ENCODE measurements around the gene TTC16. TPM values are rescaled to one million over a fixed set of nuclear protein-coding genes. Genes with fewer than 3 reads are reported as not detected.

Gene TTC16
- total and polyA plus RNA-seq, 2 experiments from 2014 or later, result not detected

DNA sequence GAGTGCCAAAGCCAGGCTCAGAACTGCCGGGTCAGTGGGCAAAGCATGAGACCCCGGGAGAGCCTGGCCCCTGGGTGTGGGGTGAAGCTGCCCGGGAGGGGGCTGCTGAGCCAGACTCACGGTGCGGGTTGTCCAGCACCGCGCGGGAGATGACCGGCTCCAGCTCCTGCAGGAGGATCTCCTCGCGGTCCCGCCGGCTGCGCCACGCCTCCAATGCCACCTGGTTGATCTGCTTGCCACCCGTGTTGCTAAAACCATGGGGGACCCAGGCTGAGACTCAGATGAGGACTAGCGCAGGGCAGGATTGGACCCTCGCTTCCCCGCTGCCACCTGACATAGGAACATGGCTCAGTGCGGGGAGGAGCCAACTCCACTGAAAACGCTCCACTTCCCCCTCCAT is 16.6 kb downstream of the TTC16 start:
- TF ChIP-seq EZH2 (IDR thresholded peaks at IDR 0.05; ENCODE audit: borderline replicate concordance) (no peak), EZH2phosphoT487 (IDR thresholded peaks at IDR 0.05; ENCODE audit: low read depth, severe bottlenecking, unreplicated experiment) (no peak)
- TF ChIP-seq, protein P1, sequence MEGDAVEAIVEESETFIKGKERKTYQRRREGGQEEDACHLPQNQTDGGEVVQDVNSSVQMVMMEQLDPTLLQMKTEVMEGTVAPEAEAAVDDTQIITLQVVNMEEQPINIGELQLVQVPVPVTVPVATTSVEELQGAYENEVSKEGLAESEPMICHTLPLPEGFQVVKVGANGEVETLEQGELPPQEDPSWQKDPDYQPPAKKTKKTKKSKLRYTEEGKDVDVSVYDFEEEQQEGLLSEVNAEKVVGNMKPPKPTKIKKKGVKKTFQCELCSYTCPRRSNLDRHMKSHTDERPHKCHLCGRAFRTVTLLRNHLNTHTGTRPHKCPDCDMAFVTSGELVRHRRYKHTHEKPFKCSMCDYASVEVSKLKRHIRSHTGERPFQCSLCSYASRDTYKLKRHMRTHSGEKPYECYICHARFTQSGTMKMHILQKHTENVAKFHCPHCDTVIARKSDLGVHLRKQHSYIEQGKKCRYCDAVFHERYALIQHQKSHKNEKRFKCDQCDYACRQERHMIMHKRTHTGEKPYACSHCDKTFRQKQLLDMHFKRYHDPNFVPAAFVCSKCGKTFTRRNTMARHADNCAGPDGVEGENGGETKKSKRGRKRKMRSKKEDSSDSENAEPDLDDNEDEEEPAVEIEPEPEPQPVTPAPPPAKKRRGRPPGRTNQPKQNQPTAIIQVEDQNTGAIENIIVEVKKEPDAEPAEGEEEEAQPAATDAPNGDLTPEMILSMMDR (IDR thresholded peaks at IDR 0.05; ENCODE audit: poor library complexity), result no peak
- no peak overlapping the region for H3K4me3 ChIP-seq
- H3K27ac ChIP-seq, result no peak overlapping the region
- H3K9me3 ChIP-seq (ENCODE audit: low read depth), result no peaks in the 10 kb centered on the region
- H3K4me1 ChIP-seq (ENCODE audit: insufficient read depth), result peaks cover 4% of the 10 kb centered on the region
- H3K79me2 ChIP-seq, result peaks cover 5% of the 10 kb centered on the region
- WGBS (ENCODE audit: low lambda C conversion rate, missing lambda C conversion rate), result 98% methylated on average over 21 of the region's 21 CpGs
- no peak for DNase-seq (ENCODE audit: low spot score)
- H3K4me2 ChIP-seq, result no peak overlapping the region
- no peaks in the 10 kb centered on the region for H3K9me2 ChIP-seq (replicated peaks; ENCODE audit: insufficient read depth)
- H4K20me1 ChIP-seq (ENCODE audit: insufficient read depth, poor library complexity, severe bottlenecking), result no peaks in the 10 kb centered on the region
- H2AFZ ChIP-seq, result no peak overlapping the region
- H3K36me3 ChIP-seq (replicated peaks; ENCODE audit: insufficient read depth, low read depth), result no peaks in the 10 kb centered on the region
- no peaks in the 10 kb centered on the region for H3K27me3 ChIP-seq

DNA sequence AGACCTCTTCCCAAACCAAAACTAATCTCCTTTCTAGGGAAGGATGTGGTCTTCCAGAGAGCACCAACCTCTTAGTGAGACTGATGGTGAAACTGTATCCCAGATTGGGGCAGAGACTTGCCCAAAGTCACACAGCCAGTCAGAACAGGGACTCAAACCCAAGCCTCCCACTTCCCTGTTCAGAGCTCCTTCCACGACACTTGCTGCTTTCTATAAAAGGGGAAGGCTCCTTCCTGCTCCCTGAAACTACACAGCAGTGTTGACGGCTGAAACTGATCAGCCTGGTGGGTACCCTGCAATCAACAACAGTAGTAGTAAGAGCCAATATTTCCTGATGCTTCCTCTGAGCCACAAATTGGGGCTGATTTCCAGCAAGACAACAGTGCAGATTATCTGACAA is 17.7 kb downstream of the TTC16 start:
- H3K4me3 ChIP-seq, result no peak overlapping the region
- H3K36me3 ChIP-seq (replicated peaks; ENCODE audit: insufficient read depth, low read depth), result no peaks in the 10 kb centered on the region
- H3K9me2 ChIP-seq (replicated peaks; ENCODE audit: insufficient read depth), result no peaks in the 10 kb centered on the region
- 93% methylated on average over 2 of the region's 2 CpGs for WGBS (ENCODE audit: low lambda C conversion rate, missing lambda C conversion rate)
- no peaks in the 10 kb centered on the region for H3K27me3 ChIP-seq
- H4K20me1 ChIP-seq (ENCODE audit: insufficient read depth, poor library complexity, severe bottlenecking), result no peaks in the 10 kb centered on the region
- no peak overlapping the region for H3K27ac ChIP-seq
- H3K9me3 ChIP-seq (ENCODE audit: low read depth), result no peaks in the 10 kb centered on the region
- peaks cover 5% of the 10 kb centered on the region for H3K79me2 ChIP-seq
- H3K4me1 ChIP-seq (ENCODE audit: insufficient read depth), result peaks cover 4% of the 10 kb centered on the region
- no peak overlapping the region for H3K4me2 ChIP-seq
- no peak for TF ChIP-seq EZH2 (IDR thresholded peaks at IDR 0.05; ENCODE audit: borderline replicate concordance)
- no peak for TF ChIP-seq EZH2phosphoT487 (IDR thresholded peaks at IDR 0.05; ENCODE audit: low read depth, severe bottlenecking, unreplicated experiment)
- TF ChIP-seq, protein P1 (IDR thresholded peaks at IDR 0.05; ENCODE audit: poor library complexity), result no peak
- no peak for DNase-seq (ENCODE audit: low spot score)
- H2AFZ ChIP-seq, result no peak overlapping the region

DNA sequence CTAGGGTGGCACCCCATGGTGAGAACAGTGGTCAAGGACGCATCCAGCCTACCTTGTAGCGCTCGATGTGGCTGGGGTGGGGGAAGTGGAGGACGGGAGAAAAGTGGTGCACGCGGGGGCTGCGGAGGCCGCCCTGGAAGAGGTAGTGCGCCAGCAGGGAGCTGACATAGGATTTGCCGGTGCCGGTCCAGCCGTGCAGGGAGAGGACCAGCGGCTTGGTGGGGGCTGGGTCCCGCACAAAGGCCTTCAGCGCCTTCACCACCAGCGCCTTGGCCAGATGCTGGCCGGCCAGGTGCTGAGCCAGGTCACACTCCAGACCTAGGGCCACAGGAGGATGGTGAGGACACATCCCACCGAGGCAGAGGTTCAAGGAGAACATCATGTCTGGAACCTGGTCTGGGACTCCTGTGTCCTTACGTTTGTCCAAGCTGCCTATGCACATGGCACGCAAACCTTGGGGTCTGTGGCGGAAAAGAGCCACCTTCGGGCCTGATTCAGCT is 18.4 kb downstream of the TTC16 start:
- H3K9me2 ChIP-seq (replicated peaks; ENCODE audit: insufficient read depth), result no peaks in the 10 kb centered on the region
- H3K27ac ChIP-seq, result peak overlapping the region; percentile 53
- no peaks in the 10 kb centered on the region for H3K9me3 ChIP-seq (ENCODE audit: low read depth)
- H3K4me2 ChIP-seq, result peak overlapping the region; percentile 80
- peaks cover 4% of the 10 kb centered on the region for H3K4me1 ChIP-seq (ENCODE audit: insufficient read depth)
- H3K27me3 ChIP-seq, result no peaks in the 10 kb centered on the region
- 64% methylated on average over 21 of the region's 22 CpGs for WGBS (ENCODE audit: low lambda C conversion rate, missing lambda C conversion rate)
- H3K36me3 ChIP-seq (replicated peaks; ENCODE audit: insufficient read depth, low read depth), result no peaks in the 10 kb centered on the region
- H4K20me1 ChIP-seq (ENCODE audit: insufficient read depth, poor library complexity, severe bottlenecking), result no peaks in the 10 kb centered on the region
- peaks cover 5% of the 10 kb centered on the region for H3K79me2 ChIP-seq
- TF ChIP-seq, protein P1 (IDR thresholded peaks at IDR 0.05; ENCODE audit: poor library complexity), result no peak
- TF ChIP-seq EZH2phosphoT487 (IDR thresholded peaks at IDR 0.05; ENCODE audit: low read depth, severe bottlenecking, unreplicated experiment), result no peak
- TF ChIP-seq EZH2 (IDR thresholded peaks at IDR 0.05; ENCODE audit: borderline replicate concordance), result no peak
- no peak for DNase-seq (ENCODE audit: low spot score)
- H2AFZ ChIP-seq, result no peak overlapping the region
- H3K4me3 ChIP-seq, result no peak overlapping the region

Measured in hepatocyte (in vitro differentiated cells).